ENCODE measurements around the gene RPS6KA6.

The RPS6KA6 gene

GRCh38 chrX:84187533-84188319 lies at the start of gene RPS6KA6:
TSS of gene RPS6KA6 (minus strand) at chrX:84188199. CDS start at chrX:84187899, 300 bp downstream.
- TF ChIP-seq BHLHE40 (IDR thresholded peaks at IDR 0.05; ENCODE audit: borderline replicate concordance): no peak
- no peak for TF ChIP-seq ARNT (IDR thresholded peaks at IDR 0.05)
- TF ChIP-seq LEF1 (IDR thresholded peaks at IDR 0.05; ENCODE audit: borderline replicate concordance): no peak
- TF ChIP-seq NFRKB (IDR thresholded peaks at IDR 0.05): no peak
- no peak for TF ChIP-seq ELF4 (IDR thresholded peaks at IDR 0.05)
- TF ChIP-seq L3MBTL2 (conservative IDR thresholded peaks at IDR 0.05): no peak
- TF ChIP-seq FOXA1 (IDR thresholded peaks at IDR 0.05): no peak
- TF ChIP-seq SP1 (IDR thresholded peaks at IDR 0.05): no peak
- TF ChIP-seq TARDBP (IDR thresholded peaks at IDR 0.05): no peak
- no peak for TF ChIP-seq FOXM1 (IDR thresholded peaks at IDR 0.05; ENCODE audit: borderline replicate concordance)
- TF ChIP-seq CTBP1 (IDR thresholded peaks at IDR 0.05; ENCODE audit: borderline replicate concordance): no peak
- no peak for TF ChIP-seq PKNOX1 (IDR thresholded peaks at IDR 0.05)
- TF ChIP-seq FOXK2 (IDR thresholded peaks at IDR 0.05): no peak
- TF ChIP-seq ZNF384 (IDR thresholded peaks at IDR 0.05): no peak
- no peak for TF ChIP-seq SUZ12 (IDR thresholded peaks at IDR 0.05)
- POLR2A ChIA-PET: no interaction called here
- peak; percentile 27 for DNase-seq (ENCODE audit: extremely low spot score)
- CTCF ChIA-PET: no interaction called here

DNA sequence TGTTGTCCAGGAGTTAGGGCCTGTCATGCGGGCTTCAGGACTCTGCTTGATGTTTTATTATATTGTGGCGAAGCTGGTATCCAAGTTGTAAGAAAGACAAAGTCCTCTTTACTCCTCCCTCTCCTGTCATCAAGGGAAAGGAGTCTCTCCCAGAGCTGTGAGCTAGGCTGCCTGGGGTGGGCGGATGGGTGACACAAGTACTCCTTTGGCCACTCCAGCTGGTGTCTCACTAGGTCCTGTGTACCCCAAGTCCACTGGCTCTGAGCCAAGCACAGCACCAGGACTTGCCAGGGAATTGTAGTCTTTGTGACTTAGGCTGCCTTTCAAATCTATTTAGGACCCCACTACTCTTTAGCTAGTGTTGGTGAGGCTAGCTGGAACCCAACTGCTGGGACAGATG lies 36.7 kb upstream of the RPS6KA6 start:
- POLR2A ChIA-PET: no interaction called here
- CTCF ChIA-PET: no interaction called here
- no peak for DNase-seq (ENCODE audit: extremely low spot score)
- no peak for TF ChIP-seq L3MBTL2 (conservative IDR thresholded peaks at IDR 0.05)
- no peak for TF ChIP-seq FOXM1 (IDR thresholded peaks at IDR 0.05; ENCODE audit: borderline replicate concordance)
- TF ChIP-seq BHLHE40 (IDR thresholded peaks at IDR 0.05; ENCODE audit: borderline replicate concordance): no peak
- TF ChIP-seq FOXK2 (IDR thresholded peaks at IDR 0.05): no peak
- no peak for TF ChIP-seq SUZ12 (IDR thresholded peaks at IDR 0.05)
- TF ChIP-seq HDGF (IDR thresholded peaks at IDR 0.05; ENCODE audit: borderline replicate concordance): no peak
- no peak for TF ChIP-seq SP1 (IDR thresholded peaks at IDR 0.05)
- TF ChIP-seq PKNOX1 (IDR thresholded peaks at IDR 0.05): no peak
- no peak for TF ChIP-seq ZNF384 (IDR thresholded peaks at IDR 0.05)
- no peak for TF ChIP-seq ARNT (IDR thresholded peaks at IDR 0.05)
- no peak for TF ChIP-seq FOXA1 (IDR thresholded peaks at IDR 0.05)
- no peak for TF ChIP-seq CTBP1 (IDR thresholded peaks at IDR 0.05; ENCODE audit: borderline replicate concordance)
- TF ChIP-seq NFRKB (IDR thresholded peaks at IDR 0.05): no peak

DNA sequence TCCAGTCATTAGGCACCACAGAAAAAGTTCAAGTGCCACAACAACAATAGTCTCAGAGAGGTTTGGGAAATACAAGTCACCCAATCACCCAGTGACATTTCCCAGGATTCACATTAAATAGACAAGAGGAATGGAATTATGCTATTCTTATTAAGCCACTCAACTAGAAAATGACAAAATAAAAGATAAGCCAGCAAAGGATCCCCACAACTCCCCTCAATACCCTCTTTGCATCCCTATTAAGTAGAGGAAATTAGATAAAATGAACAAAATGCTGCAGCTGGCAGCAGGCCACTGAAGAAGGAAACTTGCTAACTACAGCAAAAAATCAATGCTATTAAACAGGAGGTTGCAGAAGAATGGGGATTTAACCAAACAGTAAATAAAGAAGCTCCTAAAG lies 35.3 kb upstream of the RPS6KA6 start:
- no peak for TF ChIP-seq FOXK2 (IDR thresholded peaks at IDR 0.05)
- no peak for TF ChIP-seq SP1 (IDR thresholded peaks at IDR 0.05)
- no peak for TF ChIP-seq ZNF384 (IDR thresholded peaks at IDR 0.05)
- TF ChIP-seq CTBP1 (IDR thresholded peaks at IDR 0.05; ENCODE audit: borderline replicate concordance): no peak
- TF ChIP-seq ELF4 (IDR thresholded peaks at IDR 0.05): no peak
- no peak for TF ChIP-seq TARDBP (IDR thresholded peaks at IDR 0.05)
- TF ChIP-seq PKNOX1 (IDR thresholded peaks at IDR 0.05): no peak
- TF ChIP-seq FOXA1 (IDR thresholded peaks at IDR 0.05): no peak
- POLR2A ChIA-PET: no interaction called here
- no peak for DNase-seq (ENCODE audit: extremely low spot score)
- CTCF ChIA-PET: no interaction called here

DNA sequence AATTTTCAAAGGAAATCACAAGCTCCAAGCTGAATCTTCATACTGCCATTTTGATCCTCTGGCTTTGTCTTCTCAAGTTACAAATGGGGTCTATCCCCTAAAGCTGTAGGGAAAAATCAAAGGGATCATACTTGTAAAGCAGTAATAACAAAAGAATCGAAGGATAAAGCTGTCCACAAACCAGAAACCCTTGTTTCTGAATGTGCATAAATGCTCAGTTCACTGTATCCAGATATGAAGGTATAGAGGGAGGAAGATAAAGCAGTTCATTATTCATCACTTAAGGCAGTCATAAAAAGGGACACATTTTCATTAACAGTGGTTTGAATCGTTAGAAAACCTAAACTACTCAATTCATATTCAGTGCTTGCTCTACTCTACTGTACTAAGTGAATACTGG lies 33.2 kb upstream of the RPS6KA6 start:
- ChIA-PET CTCF (interaction anchor here (1.0 kb wide), 1 partner anchor 177 kb away, joined by 4 read pairs; no protein-coding TSS in a partner anchor), POLR2A (no interaction called here)
- no peak for TF ChIP-seq FOXA1 (IDR thresholded peaks at IDR 0.05)
- TF ChIP-seq ARNT (IDR thresholded peaks at IDR 0.05): no peak
- no peak for DNase-seq (ENCODE audit: extremely low spot score)

DNA sequence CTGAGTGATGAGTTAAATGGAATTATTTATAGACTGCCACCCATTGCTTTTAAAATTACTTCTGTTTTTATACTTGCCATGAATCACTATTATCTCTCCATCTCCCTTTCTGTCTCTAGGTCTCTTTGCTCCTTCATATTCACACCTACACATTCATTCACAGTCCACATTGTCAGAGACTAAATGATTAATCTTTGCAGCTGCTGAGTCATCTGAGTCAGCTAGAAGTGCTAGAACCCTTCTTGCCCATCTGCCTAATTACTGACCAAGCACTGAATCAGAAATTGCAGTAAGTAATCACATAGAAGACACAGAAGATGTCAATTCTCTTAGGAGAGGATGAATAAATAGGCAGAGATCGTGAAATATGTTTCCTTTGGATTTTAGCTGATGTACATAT lies 31.6 kb upstream of the RPS6KA6 start:
- DNase-seq (ENCODE audit: extremely low spot score): no peak
- ChIA-PET CTCF (no interaction called here), POLR2A (no interaction called here)
- TF ChIP-seq SP1 (IDR thresholded peaks at IDR 0.05) (no peak), PKNOX1 (IDR thresholded peaks at IDR 0.05) (no peak), FOXA1 (IDR thresholded peaks at IDR 0.05) (no peak), SUZ12 (IDR thresholded peaks at IDR 0.05) (no peak), L3MBTL2 (conservative IDR thresholded peaks at IDR 0.05) (no peak), HDGF (IDR thresholded peaks at IDR 0.05; ENCODE audit: borderline replicate concordance) (no peak), ELF4 (IDR thresholded peaks at IDR 0.05) (no peak), BHLHE40 (IDR thresholded peaks at IDR 0.05; ENCODE audit: borderline replicate concordance) (no peak), NFRKB (IDR thresholded peaks at IDR 0.05) (no peak), ARNT (IDR thresholded peaks at IDR 0.05) (no peak), ZNF384 (IDR thresholded peaks at IDR 0.05) (no peak), LEF1 (IDR thresholded peaks at IDR 0.05; ENCODE audit: borderline replicate concordance) (no peak)

DNA sequence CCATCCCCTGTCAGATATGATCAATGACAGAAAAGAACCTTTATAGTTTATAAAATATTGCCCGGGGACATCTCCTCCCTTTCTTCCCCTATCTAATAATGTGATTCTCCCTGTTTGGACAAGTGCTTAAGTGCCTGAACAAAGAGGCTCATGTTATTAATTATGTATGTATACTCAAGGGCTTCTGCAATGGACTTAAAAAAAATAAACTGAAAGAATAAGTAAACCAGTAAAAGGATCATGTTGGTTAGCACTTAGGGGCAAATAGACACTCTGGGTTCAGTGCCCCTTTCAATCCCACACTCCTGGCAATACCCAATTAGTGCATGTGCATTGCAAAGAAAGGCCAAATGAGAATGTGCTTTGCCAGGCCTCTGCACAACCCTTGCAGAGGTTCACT lies 30.7 kb upstream of the RPS6KA6 start:
- POLR2A ChIA-PET: no interaction called here
- TF ChIP-seq NFRKB (IDR thresholded peaks at IDR 0.05): no peak
- TF ChIP-seq FOXK2 (IDR thresholded peaks at IDR 0.05): no peak
- TF ChIP-seq FOXA1 (IDR thresholded peaks at IDR 0.05): no peak
- TF ChIP-seq ZNF384 (IDR thresholded peaks at IDR 0.05): no peak
- TF ChIP-seq SUZ12 (IDR thresholded peaks at IDR 0.05): no peak
- no peak for TF ChIP-seq PKNOX1 (IDR thresholded peaks at IDR 0.05)
- no peak for DNase-seq (ENCODE audit: extremely low spot score)
- CTCF ChIA-PET: no interaction called here

Data from HEK293T (cell line).